Tibial artery (tissue), 4 donors: Measurements from ENCODE around the gene LHPP.

Source experiments
- DNase-seq, 2 donors: peaks; one replicate each; pipeline ENCODE4 v3.0.0-alpha.2; 2019
- H3K27ac ChIP-seq, 2 donors: fragments of 200-600 bp; sonication (generic) in 1 of 2; 1 replicate in 1 of 2; 2 replicates in 1 of 2; pipeline ENCODE4 v1.5.1; 2018 to 2019; ENCODE audit warnings: mild to moderate bottlenecking in 1 of 2
- H3K27me3 ChIP-seq, 2 donors: fragments of 200-600 bp; sonication (generic) in 1 of 2; one replicate each; pipeline versions ENCODE4 v1.5.1 to v1.6.0; 2016 to 2019
- H3K36me3 ChIP-seq, 3 donors: fragments of 200-600 bp; sonication (generic) in 2 of 3; one replicate each; pipeline ENCODE4 v1.5.1; 2016 to 2019; ENCODE audit warnings: mild to moderate bottlenecking in 2 of 3
- H3K4me1 ChIP-seq, 4 donors: fragments of 200-600 bp; sonication (generic) in 2 of 4; 1 replicate in 3 of 4; 2 replicates in 1 of 4; pipeline ENCODE4 v1.5.1; 2016 to 2019
- H3K4me3 ChIP-seq, 2 donors: fragments of 200-600 bp; sonication (generic) in 1 of 2; 1 replicate in 1 of 2; 2 replicates in 1 of 2; pipeline ENCODE4 v1.5.1; 2018 to 2019; ENCODE audit warnings: mild to moderate bottlenecking in 2 of 2
- H3K9me3 ChIP-seq, 3 donors: fragments of 200-600 bp; sonication (generic) in 1 of 3; one replicate each; pipeline ENCODE4 v1.5.1; 2016 to 2019
- intact Hi-C: fragments of 100-400 bp; cut with DNase I; formaldehyde crosslinking; loops from one replicate; pipeline ENCODE4 v1.15.0; 2023; ENCODE audit warnings: low total_unique reads
- TF ChIP-seq, protein P1 (sequence below), 2 experiments: fragments of 200-600 bp in 1 of 2; fragments of 450-650 bp in 1 of 2; IDR thresholded peaks; one replicate each; pipeline ENCODE4 v1.5.1; 2017 to 2019; ENCODE audit warnings: antibody characterized with exemption in 2 of 2, mild to moderate bottlenecking in 1 of 2, moderate library complexity in 1 of 2

The LHPP gene

GRCh38 chr10:124604214-124605000, 142.8 kb downstream of the LHPP start:
- no peak for DNase-seq
- Histone ChIP-seq H3K36me3 (no peaks in the 10 kb centered on the region), H3K4me1 (no peaks in the 10 kb centered on the region), H3K27ac (no peak overlapping the region), H3K9me3 (no peaks in the 10 kb centered on the region), H3K27me3 (no peaks in the 10 kb centered on the region), H3K4me3 (no peak overlapping the region)
- TF ChIP-seq, protein P1, sequence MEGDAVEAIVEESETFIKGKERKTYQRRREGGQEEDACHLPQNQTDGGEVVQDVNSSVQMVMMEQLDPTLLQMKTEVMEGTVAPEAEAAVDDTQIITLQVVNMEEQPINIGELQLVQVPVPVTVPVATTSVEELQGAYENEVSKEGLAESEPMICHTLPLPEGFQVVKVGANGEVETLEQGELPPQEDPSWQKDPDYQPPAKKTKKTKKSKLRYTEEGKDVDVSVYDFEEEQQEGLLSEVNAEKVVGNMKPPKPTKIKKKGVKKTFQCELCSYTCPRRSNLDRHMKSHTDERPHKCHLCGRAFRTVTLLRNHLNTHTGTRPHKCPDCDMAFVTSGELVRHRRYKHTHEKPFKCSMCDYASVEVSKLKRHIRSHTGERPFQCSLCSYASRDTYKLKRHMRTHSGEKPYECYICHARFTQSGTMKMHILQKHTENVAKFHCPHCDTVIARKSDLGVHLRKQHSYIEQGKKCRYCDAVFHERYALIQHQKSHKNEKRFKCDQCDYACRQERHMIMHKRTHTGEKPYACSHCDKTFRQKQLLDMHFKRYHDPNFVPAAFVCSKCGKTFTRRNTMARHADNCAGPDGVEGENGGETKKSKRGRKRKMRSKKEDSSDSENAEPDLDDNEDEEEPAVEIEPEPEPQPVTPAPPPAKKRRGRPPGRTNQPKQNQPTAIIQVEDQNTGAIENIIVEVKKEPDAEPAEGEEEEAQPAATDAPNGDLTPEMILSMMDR (IDR thresholded peaks at IDR 0.05): no peak
- intact Hi-C loops: no loop called here

DNA sequence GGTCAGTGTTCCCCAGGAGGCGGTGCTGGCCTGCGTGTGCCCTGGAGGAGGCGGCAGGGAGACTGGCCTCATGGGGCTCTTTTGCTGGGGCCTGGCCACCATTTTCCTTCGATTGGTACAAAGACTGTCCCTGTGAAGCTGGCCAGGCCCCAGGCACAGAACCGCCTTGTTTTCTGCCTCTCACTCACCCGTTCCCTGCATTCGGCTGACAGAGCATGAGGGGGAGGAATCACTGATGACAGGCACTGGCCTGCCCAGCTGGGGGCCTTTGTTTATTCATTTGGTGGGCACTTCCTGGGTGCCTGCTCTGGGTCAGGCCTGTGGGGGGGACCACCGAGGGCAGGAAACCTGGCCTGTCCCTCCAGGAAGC, 143.4 kb downstream of the LHPP start:
- no peak overlapping the region for H3K27ac ChIP-seq
- no peak for DNase-seq
- TF ChIP-seq, protein P1 (IDR thresholded peaks at IDR 0.05): no peak
- H3K4me1 ChIP-seq: no peaks in the 10 kb centered on the region
- intact Hi-C loops: no loop called here
- no peaks in the 10 kb centered on the region for H3K36me3 ChIP-seq
- no peaks in the 10 kb centered on the region for H3K27me3 ChIP-seq
- H3K4me3 ChIP-seq: no peak overlapping the region
- no peaks in the 10 kb centered on the region for H3K9me3 ChIP-seq

GRCh38 chr10:124605481-124605855, 143.8 kb downstream of the LHPP start:
- TF ChIP-seq, protein P1 (IDR thresholded peaks at IDR 0.05): no peak
- H3K27ac ChIP-seq: no peak overlapping the region
- H3K27me3 ChIP-seq: no peaks in the 10 kb centered on the region
- H3K4me1 ChIP-seq: no peaks in the 10 kb centered on the region
- no peaks in the 10 kb centered on the region for H3K9me3 ChIP-seq
- H3K36me3 ChIP-seq: no peaks in the 10 kb centered on the region
- intact Hi-C loops: no loop called here
- H3K4me3 ChIP-seq: no peak overlapping the region
- no peak for DNase-seq

- Histone ChIP-seq H3K36me3 (no peaks in the 10 kb centered on the region), H3K27ac (no peak overlapping the region), H3K9me3 (no peaks in the 10 kb centered on the region), H3K4me3 (no peak overlapping the region), H3K4me1 (no peaks in the 10 kb centered on the region), H3K27me3 (no peaks in the 10 kb centered on the region)
- intact Hi-C loops: no loop called here
- TF ChIP-seq, protein P1 (IDR thresholded peaks at IDR 0.05): no peak
- DNase-seq: no peak
Measured at GRCh38 chr10:124605856-124606812, 144.5 kb downstream of the LHPP start.

DNA sequence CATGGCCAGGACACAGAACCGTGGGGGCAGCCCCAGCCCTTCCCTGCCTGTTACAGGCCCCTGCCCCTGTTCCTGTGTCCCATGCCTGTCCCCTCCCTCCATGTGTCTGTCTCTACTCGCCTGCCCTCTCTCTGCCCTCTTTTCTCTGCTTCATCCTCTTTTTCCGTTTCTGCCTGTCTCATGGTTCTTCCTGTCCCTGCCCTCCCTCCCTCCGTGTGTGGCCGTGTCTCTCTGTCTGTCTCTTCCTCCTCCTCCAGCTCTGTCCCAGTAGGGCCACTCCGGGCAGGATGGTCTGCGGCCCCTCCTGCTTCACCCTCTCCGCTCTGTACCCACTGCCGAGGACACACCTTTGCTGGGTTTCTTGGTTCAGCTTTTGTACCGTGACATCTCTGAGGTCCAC, 145.2 kb downstream of the LHPP start:
- DNase-seq: no peak
- Histone ChIP-seq H3K36me3 (no peaks in the 10 kb centered on the region), H3K4me1 (no peaks in the 10 kb centered on the region), H3K27ac (no peak overlapping the region), H3K9me3 (no peaks in the 10 kb centered on the region), H3K4me3 (no peak overlapping the region), H3K27me3 (no peaks in the 10 kb centered on the region)
- TF ChIP-seq, protein P1 (IDR thresholded peaks at IDR 0.05): no peak
- intact Hi-C loops: no loop called here
